HepG2 (cell line): ENCODE data around the gene GPN2. TPM values are rescaled to one million over a fixed set of nuclear protein-coding genes. Genes with fewer than 3 reads are reported as not detected.

Source experiments
- CBX2 ChIP-seq, 2 experiments: fragments of 200-600 bp in 1 of 2; sonication (generic); formaldehyde crosslinking in 1 of 2; IDR thresholded peaks; 2 replicates each; pipeline versions ENCODE4 v1.7.0 to v1.8.1; 2018 to 2022; ENCODE audit warnings: low read depth in 2 of 2, low read length in 1 of 2, mild to moderate bottlenecking in 1 of 2, missing genetic modification reagents in 1 of 2
- ETV6 ChIP-seq: sonication (generic); formaldehyde crosslinking; conservative IDR thresholded peaks from 2 replicates; pipeline ENCODE4 v1.4.0; 2020; ENCODE audit warnings: missing genetic modification reagents
- PLRG1 ChIP-seq: fragments of 450-650 bp; conservative IDR thresholded peaks from 2 replicates; pipeline ENCODE4 v1.6.1; 2016
- RBM22 ChIP-seq: fragments of 200-400 bp; formaldehyde crosslinking; optimal IDR thresholded peaks from 2 replicates; pipeline ENCODE3; 2017; ENCODE audit warnings: mild to moderate bottlenecking, low read length, moderate library complexity
- ZNF672 ChIP-seq: sonication (generic); formaldehyde crosslinking; IDR thresholded peaks from 2 replicates; pipeline ENCODE4 v1.8.1; 2022; ENCODE audit warnings: missing genetic modification reagents
- ZSCAN12 ChIP-seq: sonication (generic); formaldehyde crosslinking; IDR thresholded peaks from 2 replicates; pipeline ENCODE4 v1.9.0; 2021; ENCODE audit warnings: mild to moderate bottlenecking, missing genetic modification reagents
- polyA plus RNA-seq, 8 experiments: library from polyadenylated mRNA; depleted of rRNA in 3 of 8; stranded (reverse) in 7 of 8; unstranded in 1 of 8; fragments of >200 nt; fragmentation: Illumina TruSeq in 4 of 8; extraction: Trizol in 4 of 8; gene quantifications; 2 replicates each; pipeline versions ENCODE4 v1.2.1 to v1.2.3, GENCODE V29; 2011 to 2016; ENCODE audit warnings: low read depth in 4 of 8, missing spikeins in 1 of 8, mixed read lengths in 1 of 8; ENCODE audit not compliant: insufficient read depth in 1 of 8
- total RNA-seq, 5 experiments: library from RNA; depleted of rRNA; stranded (reverse); fragments of >200 nt; fragmentation: Illumina TruSeq; extraction: Trizol; gene quantifications; 2 replicates each; pipeline ENCODE4 v1.2.3, GENCODE V29; 2016; ENCODE audit warnings: low read depth in 1 of 5
- TF ChIP-seq, protein P1 (sequence below): IDR thresholded peaks from 2 replicates; pipeline ENCODE4 v1.6.1; 2016; ENCODE audit warnings: missing compliant biosample characterization, missing genetic modification reagents, borderline replicate concordance
- TF ChIP-seq, protein P2 (sequence below): sonication (generic); formaldehyde crosslinking; IDR thresholded peaks from 2 replicates; pipeline ENCODE4 v1.5.0; 2020; ENCODE audit warnings: mild to moderate bottlenecking, missing genetic modification reagents, moderate library complexity
- TF ChIP-seq, protein P3 (sequence below): sonication (generic); formaldehyde crosslinking; IDR thresholded peaks from 2 replicates; pipeline ENCODE4 v1.4.0; 2020; ENCODE audit warnings: mild to moderate bottlenecking, missing genetic modification reagents
- TF ChIP-seq, protein P4 (sequence below): sonication (generic); formaldehyde crosslinking; IDR thresholded peaks from 2 replicates; pipeline ENCODE4 v1.4.0; 2020; ENCODE audit warnings: missing genetic modification reagents, borderline replicate concordance
- TF ChIP-seq, protein P5 (sequence below): sonication (generic); formaldehyde crosslinking; IDR thresholded peaks from 2 replicates; pipeline ENCODE4 v1.8.0; 2022; ENCODE audit warnings: mild to moderate bottlenecking, missing genetic modification reagents; ENCODE audit not compliant: insufficient replicate concordance
- TF ChIP-seq, protein P6 (sequence below): sonication (generic); formaldehyde crosslinking; IDR thresholded peaks from 2 replicates; pipeline ENCODE4 v1.9.0; 2021; ENCODE audit warnings: missing genetic modification reagents, borderline replicate concordance

GPN2 gene
- total and polyA plus RNA-seq, 2 of the 13 experiments (the other 11 are each of a cell fraction or from before 2014, with no cell fraction given) = 19.3 to 38.9 TPM

DNA sequence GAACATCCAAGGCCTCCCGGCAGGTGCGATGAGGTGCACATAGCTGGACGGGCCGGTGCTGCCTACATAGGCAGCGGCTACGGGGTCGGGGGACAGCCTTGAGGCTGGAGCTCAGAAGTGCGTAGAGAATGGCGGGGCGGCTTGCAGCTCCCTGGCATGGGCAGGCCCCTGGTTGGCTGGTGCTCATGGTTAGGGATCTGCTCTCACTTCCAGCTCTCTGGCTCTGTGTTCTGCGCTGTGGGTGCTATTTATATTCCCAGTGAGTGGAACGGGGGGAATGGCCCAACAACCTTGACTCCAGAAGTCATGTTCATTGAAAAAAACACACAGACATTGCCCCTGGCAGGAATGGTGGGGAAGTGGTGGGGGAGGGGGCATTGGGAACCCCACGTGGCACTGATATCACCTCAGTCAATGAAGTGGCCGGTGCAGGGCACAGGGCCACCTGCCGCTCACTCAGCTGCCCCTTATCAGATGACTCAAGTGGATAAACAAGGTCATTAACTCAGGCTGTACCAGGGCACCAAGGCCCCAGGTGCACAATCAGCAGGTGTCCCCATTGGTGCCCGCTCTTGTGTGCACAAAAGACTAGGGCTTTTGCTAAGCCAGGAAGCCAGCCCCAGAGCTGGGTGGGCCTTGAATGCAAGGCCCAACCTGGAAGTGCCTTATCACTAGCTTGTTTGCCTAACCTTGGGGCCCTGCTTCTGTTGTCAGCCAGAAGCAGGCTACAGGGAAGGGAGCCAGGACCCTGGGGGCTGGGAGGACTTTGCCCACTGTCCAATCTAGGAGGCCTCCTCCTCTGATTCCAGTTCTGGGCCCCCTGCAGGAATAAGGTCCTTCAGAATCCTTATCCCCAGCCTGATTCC, 23.9 kb upstream of the GPN2 start, which contains the start of gene NR0B2 (continued):
- TF ChIP-seq, protein P1, sequence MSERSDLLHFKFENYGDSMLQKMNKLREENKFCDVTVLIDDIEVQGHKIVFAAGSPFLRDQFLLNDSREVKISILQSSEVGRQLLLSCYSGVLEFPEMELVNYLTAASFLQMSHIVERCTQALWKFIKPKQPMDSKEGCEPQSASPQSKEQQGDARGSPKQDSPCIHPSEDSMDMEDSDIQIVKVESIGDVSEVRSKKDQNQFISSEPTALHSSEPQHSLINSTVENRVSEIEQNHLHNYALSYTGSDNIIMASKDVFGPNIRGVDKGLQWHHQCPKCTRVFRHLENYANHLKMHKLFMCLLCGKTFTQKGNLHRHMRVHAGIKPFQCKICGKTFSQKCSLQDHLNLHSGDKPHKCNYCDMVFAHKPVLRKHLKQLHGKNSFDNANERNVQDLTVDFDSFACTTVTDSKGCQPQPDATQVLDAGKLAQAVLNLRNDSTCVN (CRISPR knock-in tag) = no peak
- TF ChIP-seq, protein P2, sequence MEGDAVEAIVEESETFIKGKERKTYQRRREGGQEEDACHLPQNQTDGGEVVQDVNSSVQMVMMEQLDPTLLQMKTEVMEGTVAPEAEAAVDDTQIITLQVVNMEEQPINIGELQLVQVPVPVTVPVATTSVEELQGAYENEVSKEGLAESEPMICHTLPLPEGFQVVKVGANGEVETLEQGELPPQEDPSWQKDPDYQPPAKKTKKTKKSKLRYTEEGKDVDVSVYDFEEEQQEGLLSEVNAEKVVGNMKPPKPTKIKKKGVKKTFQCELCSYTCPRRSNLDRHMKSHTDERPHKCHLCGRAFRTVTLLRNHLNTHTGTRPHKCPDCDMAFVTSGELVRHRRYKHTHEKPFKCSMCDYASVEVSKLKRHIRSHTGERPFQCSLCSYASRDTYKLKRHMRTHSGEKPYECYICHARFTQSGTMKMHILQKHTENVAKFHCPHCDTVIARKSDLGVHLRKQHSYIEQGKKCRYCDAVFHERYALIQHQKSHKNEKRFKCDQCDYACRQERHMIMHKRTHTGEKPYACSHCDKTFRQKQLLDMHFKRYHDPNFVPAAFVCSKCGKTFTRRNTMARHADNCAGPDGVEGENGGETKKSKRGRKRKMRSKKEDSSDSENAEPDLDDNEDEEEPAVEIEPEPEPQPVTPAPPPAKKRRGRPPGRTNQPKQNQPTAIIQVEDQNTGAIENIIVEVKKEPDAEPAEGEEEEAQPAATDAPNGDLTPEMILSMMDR (CRISPR knock-in tag) = peak; percentile 41
- peak; percentile 91 for TF ChIP-seq ZNF672 (CRISPR knock-in tag)
- TF ChIP-seq CBX2 (IDR thresholded peaks at IDR 0.05; ENCODE audit: low read depth, low read length) = no peak
- no peak for TF ChIP-seq CBX2 (CRISPR knock-in tag; IDR thresholded peaks at IDR 0.05; ENCODE audit: low read depth)
- peak; percentile 44; the same call in 1 of the 2 replicates for TF ChIP-seq ETV6
- TF ChIP-seq RBM22 = peak; percentile 9
- TF ChIP-seq, protein P3, sequence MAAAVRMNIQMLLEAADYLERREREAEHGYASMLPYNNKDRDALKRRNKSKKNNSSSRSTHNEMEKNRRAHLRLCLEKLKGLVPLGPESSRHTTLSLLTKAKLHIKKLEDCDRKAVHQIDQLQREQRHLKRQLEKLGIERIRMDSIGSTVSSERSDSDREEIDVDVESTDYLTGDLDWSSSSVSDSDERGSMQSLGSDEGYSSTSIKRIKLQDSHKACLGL (CRISPR knock-in tag) = peak; percentile 78
- TF ChIP-seq, protein P4, sequence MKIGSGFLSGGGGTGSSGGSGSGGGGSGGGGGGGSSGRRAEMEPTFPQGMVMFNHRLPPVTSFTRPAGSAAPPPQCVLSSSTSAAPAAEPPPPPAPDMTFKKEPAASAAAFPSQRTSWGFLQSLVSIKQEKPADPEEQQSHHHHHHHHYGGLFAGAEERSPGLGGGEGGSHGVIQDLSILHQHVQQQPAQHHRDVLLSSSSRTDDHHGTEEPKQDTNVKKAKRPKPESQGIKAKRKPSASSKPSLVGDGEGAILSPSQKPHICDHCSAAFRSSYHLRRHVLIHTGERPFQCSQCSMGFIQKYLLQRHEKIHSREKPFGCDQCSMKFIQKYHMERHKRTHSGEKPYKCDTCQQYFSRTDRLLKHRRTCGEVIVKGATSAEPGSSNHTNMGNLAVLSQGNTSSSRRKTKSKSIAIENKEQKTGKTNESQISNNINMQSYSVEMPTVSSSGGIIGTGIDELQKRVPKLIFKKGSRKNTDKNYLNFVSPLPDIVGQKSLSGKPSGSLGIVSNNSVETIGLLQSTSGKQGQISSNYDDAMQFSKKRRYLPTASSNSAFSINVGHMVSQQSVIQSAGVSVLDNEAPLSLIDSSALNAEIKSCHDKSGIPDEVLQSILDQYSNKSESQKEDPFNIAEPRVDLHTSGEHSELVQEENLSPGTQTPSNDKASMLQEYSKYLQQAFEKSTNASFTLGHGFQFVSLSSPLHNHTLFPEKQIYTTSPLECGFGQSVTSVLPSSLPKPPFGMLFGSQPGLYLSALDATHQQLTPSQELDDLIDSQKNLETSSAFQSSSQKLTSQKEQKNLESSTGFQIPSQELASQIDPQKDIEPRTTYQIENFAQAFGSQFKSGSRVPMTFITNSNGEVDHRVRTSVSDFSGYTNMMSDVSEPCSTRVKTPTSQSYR (CRISPR knock-in tag) = peak; percentile 98
- TF ChIP-seq, protein P5, sequence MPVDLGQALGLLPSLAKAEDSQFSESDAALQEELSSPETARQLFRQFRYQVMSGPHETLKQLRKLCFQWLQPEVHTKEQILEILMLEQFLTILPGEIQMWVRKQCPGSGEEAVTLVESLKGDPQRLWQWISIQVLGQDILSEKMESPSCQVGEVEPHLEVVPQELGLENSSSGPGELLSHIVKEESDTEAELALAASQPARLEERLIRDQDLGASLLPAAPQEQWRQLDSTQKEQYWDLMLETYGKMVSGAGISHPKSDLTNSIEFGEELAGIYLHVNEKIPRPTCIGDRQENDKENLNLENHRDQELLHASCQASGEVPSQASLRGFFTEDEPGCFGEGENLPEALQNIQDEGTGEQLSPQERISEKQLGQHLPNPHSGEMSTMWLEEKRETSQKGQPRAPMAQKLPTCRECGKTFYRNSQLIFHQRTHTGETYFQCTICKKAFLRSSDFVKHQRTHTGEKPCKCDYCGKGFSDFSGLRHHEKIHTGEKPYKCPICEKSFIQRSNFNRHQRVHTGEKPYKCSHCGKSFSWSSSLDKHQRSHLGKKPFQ = peak; percentile 85
- peak; percentile 27; the same call in 1 of the 2 replicates for TF ChIP-seq ZSCAN12 (CRISPR knock-in tag)
- TF ChIP-seq, protein P6, sequence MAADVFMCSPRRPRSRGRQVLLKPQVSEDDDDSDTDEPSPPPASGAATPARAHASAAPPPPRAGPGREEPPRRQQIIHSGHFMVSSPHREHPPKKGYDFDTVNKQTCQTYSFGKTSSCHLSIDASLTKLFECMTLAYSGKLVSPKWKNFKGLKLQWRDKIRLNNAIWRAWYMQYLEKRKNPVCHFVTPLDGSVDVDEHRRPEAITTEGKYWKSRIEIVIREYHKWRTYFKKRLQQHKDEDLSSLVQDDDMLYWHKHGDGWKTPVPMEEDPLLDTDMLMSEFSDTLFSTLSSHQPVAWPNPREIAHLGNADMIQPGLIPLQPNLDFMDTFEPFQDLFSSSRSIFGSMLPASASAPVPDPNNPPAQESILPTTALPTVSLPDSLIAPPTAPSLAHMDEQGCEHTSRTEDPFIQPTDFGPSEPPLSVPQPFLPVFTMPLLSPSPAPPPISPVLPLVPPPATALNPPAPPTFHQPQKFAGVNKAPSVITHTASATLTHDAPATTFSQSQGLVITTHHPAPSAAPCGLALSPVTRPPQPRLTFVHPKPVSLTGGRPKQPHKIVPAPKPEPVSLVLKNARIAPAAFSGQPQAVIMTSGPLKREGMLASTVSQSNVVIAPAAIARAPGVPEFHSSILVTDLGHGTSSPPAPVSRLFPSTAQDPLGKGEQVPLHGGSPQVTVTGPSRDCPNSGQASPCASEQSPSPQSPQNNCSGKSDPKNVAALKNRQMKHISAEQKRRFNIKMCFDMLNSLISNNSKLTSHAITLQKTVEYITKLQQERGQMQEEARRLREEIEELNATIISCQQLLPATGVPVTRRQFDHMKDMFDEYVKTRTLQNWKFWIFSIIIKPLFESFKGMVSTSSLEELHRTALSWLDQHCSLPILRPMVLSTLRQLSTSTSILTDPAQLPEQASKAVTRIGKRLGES = peak; percentile 66; the same call in 1 of the 2 replicates
- no peak for TF ChIP-seq PLRG1
